GM23248 (cell line): ENCODE results near the gene TENM4. TPM values are rescaled to one million over a fixed set of nuclear protein-coding genes. Genes with fewer than 3 reads are reported as not detected.

Experiments
- DNase-seq: peaks from one replicate; pipeline ENCODE4 v3.0.0-alpha.2; 2015
- H2AFZ ChIP-seq: fragments of 200-600 bp; sonication (generic); 2 replicates; pipeline ENCODE4 v1.6.1; 2016; ENCODE audit warnings: antibody characterized with exemption
- H3F3A ChIP-seq: fragments of 200-600 bp; sonication (generic); 2 replicates; pipeline ENCODE4 v1.6.1; 2016; ENCODE audit warnings: mild to moderate bottlenecking, antibody characterized with exemption, mixed run types; ENCODE audit not compliant: insufficient read depth
- H3K27ac ChIP-seq: fragments of 200-600 bp; sonication (generic); 2 replicates; pipeline ENCODE4 v1.5.1; 2016; ENCODE audit warnings: mild to moderate bottlenecking
- H3K27me3 ChIP-seq: fragments of 200-600 bp; sonication (generic); replicated peaks from 2 replicates; pipeline ENCODE4 v1.6.1; 2016; ENCODE audit warnings: mild to moderate bottlenecking; ENCODE audit not compliant: insufficient read depth
- H3K36me3 ChIP-seq: fragments of 200-600 bp; sonication (generic); 2 replicates; pipeline ENCODE4 v1.6.1; 2016; ENCODE audit warnings: low read depth, mild to moderate bottlenecking
- H3K4me1 ChIP-seq: fragments of 200-600 bp; sonication (generic); 2 replicates; pipeline ENCODE4 v1.6.1; 2016; ENCODE audit warnings: mild to moderate bottlenecking; ENCODE audit not compliant: insufficient read depth
- H3K4me2 ChIP-seq: fragments of 200-600 bp; sonication (generic); one replicate; pipeline ENCODE4 v1.6.1; 2016; ENCODE audit warnings: mild to moderate bottlenecking; ENCODE audit not compliant: unreplicated experiment
- H3K4me3 ChIP-seq: fragments of 200-600 bp; sonication (generic); 2 replicates; pipeline ENCODE4 v1.5.1; 2016; ENCODE audit warnings: mild to moderate bottlenecking
- H3K79me2 ChIP-seq: fragments of 200-600 bp; sonication (generic); 2 replicates; pipeline ENCODE4 v1.6.1; 2016; ENCODE audit warnings: mild to moderate bottlenecking; ENCODE audit not compliant: insufficient read depth
- H3K9ac ChIP-seq: fragments of 200-600 bp; sonication (generic); 2 replicates; pipeline ENCODE4 v1.6.1; 2016; ENCODE audit warnings: mild to moderate bottlenecking
- H3K9me2 ChIP-seq: fragments of 200-600 bp; sonication (generic); 2 replicates; pipeline ENCODE4 v1.6.1; 2016; ENCODE audit warnings: mixed run types, mild to moderate bottlenecking, moderate library complexity; ENCODE audit not compliant: insufficient read depth
- H3K9me3 ChIP-seq: fragments of 200-600 bp; sonication (generic); one replicate; pipeline ENCODE4 v1.6.1; 2017; ENCODE audit warnings: low read depth
- H4K20me1 ChIP-seq: fragments of 200-600 bp; sonication (generic); 2 replicates; pipeline ENCODE4 v1.6.0; 2016; ENCODE audit not compliant: insufficient read depth
- EZH2 ChIP-seq: fragments of 200-600 bp; sonication (generic); IDR thresholded peaks from 2 replicates; pipeline ENCODE4 v1.6.1; 2018; ENCODE audit warnings: antibody characterized with exemption, mild to moderate bottlenecking; ENCODE audit not compliant: insufficient read depth, poor library complexity, severe bottlenecking
- EZH2phosphoT487 ChIP-seq: fragments of 200-600 bp; sonication (generic); IDR thresholded peaks from 2 replicates; pipeline ENCODE4 v1.6.1; 2018; ENCODE audit warnings: antibody characterized with exemption, moderate library complexity, mild to moderate bottlenecking, low read depth; ENCODE audit not compliant: insufficient read depth
- WGBS, 2 experiments: methylation state at CpG; one replicate each; pipeline ENCODE4 v1.1.6; 2015 to 2017; ENCODE audit warnings: low lambda C conversion rate in 2 of 2, low coverage in 1 of 2; ENCODE audit errors: missing lambda C conversion rate in 2 of 2; 5-methylcytosine and 5-hydroxymethylcytosine counted together
- in situ Hi-C: fragments of 300-500 bp; cut with MboI; formaldehyde crosslinking; loops from 2 replicates; pipeline ENCODE4 v1.15.0; 2020
- polyA plus RNA-seq: library from polyadenylated mRNA; unstranded; fragments of >200 nt; fragmentation: Nextera tagmentation; extraction: Ambion mirVana; gene quantifications from 2 replicates; pipeline ENCODE4 v1.2.1, GENCODE V29; 2016
- total RNA-seq: library from RNA; depleted of rRNA; stranded (reverse); fragments of >200 nt; shearing (Covaris generic); gene quantifications from 2 replicates; pipeline ENCODE4 v1.2.3, GENCODE V29; 2014

TENM4 gene
- total and polyA plus RNA-seq, 2 experiments from 2014 or later, result 0.11 to 0.48 TPM

DNA sequence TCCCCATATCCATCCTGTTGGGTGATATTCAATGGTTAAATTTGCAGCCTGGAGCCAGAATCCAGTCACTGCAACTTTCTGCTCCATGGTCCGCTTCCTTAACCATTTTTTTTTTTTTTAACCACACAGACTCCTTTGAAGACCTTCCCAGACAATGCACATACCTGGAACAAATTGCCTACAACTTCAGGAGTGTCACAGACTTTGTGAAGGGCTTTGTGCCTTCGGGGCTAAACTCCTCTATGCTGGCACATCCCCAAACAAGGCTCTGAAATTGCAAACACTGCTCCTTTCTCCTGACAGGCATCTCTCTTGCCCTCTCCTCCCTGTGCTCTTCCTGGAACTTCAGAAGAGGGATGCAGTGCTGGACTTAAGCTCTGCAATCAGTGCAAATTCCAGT lies 40.6 kb downstream of the TENM4 start:
- Histone ChIP-seq H2AFZ (no peak overlapping the region), H3K79me2 (no peaks in the 10 kb centered on the region), H3K9ac (no peak overlapping the region), H3K27me3 (0 out of 2 replicates have a peak, but pooled peaks cover 2% of the 10 kb centered on the region), H4K20me1 (no peaks in the 10 kb centered on the region), H3K4me2 (no peak overlapping the region), H3K9me3 (no peaks in the 10 kb centered on the region), H3F3A (no peaks in the 10 kb centered on the region), H3K36me3 (no peaks in the 10 kb centered on the region), H3K9me2 (no peaks in the 10 kb centered on the region), H3K4me3 (no peak overlapping the region), H3K4me1 (0 out of 2 replicates have a peak, but pooled peaks cover 6% of the 10 kb centered on the region), H3K27ac (no peak overlapping the region)
- DNase-seq, result no peak
- in situ Hi-C loops, result no loop called here
- 22 to 23% methylated on average over 2 of the region's 2 CpGs for WGBS, 2 experiments
- TF ChIP-seq EZH2 (no peak), EZH2phosphoT487 (no peak)

DNA sequence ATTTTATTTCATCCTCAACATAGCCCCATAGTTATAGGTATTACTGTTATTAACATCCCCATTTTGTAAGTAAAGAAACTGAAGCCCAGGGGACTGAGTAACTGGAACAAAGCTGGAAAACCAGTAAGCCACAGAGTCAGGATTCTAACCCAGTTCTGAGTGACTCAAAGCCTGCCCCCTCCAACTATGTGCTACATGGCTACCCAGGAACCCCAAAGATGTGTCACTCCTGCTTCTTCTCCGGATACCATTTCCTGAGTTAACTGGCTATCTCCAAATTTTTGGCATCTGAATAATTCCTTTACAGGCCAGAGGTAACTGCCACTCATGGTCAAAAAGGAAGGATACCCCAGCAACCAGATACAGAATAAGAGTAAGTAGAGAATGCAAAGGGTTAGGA lies 43.6 kb downstream of the TENM4 start:
- Histone ChIP-seq H3K9me3 (no peaks in the 10 kb centered on the region), H2AFZ (no peak overlapping the region), H3K4me1 (0 out of 2 replicates have a peak, but pooled peaks cover 6% of the 10 kb centered on the region), H3F3A (no peaks in the 10 kb centered on the region), H3K9me2 (no peaks in the 10 kb centered on the region), H3K27me3 (0 out of 2 replicates have a peak, but pooled peaks cover 2% of the 10 kb centered on the region), H3K9ac (no peak overlapping the region), H3K4me2 (no peak overlapping the region), H4K20me1 (no peaks in the 10 kb centered on the region), H3K79me2 (no peaks in the 10 kb centered on the region), H3K27ac (no peak overlapping the region), H3K36me3 (no peaks in the 10 kb centered on the region), H3K4me3 (no peak overlapping the region)
- in situ Hi-C loops, result no loop called here
- DNase-seq, result peak; percentile 36
- 0% methylated on average over 1 of the region's 1 CpG for WGBS, 2 experiments
- TF ChIP-seq EZH2phosphoT487 (no peak), EZH2 (no peak)

DNA sequence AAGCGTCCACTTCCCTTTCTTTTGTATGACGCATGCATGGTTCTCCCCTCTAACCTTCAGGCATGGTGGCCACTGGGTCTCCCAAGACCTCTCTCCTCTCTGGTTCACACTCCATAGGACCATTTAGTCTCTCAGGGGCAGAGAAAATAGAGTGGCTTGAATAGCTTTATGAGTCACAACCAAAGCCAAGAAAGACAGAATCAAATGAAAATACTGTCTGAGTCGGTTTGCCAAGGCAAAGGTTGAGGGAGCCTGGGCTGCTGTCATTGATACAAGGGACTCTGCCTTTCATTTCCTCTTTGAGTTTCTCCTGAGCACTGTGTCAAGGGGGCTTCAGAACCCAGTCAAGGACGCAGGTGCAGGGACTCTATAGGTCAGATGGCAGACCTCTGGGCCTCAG lies 44.2 kb downstream of the TENM4 start:
- H3K4me3 ChIP-seq, result no peak overlapping the region
- H2AFZ ChIP-seq, result no peak overlapping the region
- 91 to 96% methylated on average over 4 of the region's 4 CpGs for WGBS, 2 experiments
- H3K9me2 ChIP-seq, result no peaks in the 10 kb centered on the region
- H3K4me2 ChIP-seq, result no peak overlapping the region
- in situ Hi-C loops, result no loop called here
- 0 out of 2 replicates have a peak, but pooled peaks cover 6% of the 10 kb centered on the region for H3K4me1 ChIP-seq
- TF ChIP-seq EZH2, result no peak
- no peak for TF ChIP-seq EZH2phosphoT487
- no peaks in the 10 kb centered on the region for H3K79me2 ChIP-seq
- H3K36me3 ChIP-seq, result no peaks in the 10 kb centered on the region
- no peaks in the 10 kb centered on the region for H3K9me3 ChIP-seq
- no peak overlapping the region for H3K9ac ChIP-seq
- H3K27ac ChIP-seq, result no peak overlapping the region
- 0 out of 2 replicates have a peak, but pooled peaks cover 2% of the 10 kb centered on the region for H3K27me3 ChIP-seq
- peak; percentile 5 for DNase-seq
- H3F3A ChIP-seq, result no peaks in the 10 kb centered on the region
- H4K20me1 ChIP-seq, result no peaks in the 10 kb centered on the region

DNA sequence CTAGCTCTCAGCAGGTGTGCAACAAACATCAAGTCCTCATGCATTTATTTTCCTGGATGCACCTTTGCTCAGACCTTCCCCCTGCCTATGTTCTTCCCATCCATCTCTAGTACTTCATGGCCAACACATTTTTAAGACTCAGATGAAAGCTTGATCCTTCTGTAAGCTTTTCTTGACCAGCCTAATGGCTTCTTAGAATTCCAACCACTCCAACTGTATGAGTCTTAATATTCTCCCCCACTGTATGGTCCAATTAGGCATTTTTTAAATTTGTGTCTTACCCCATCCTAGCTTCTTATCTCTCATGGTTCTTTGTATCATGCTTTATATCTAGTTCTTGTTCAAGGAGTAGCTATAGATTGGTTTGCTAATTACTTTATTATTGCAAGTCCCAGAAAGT lies 44.8 kb downstream of the TENM4 start:
- Histone ChIP-seq H3K79me2 (no peaks in the 10 kb centered on the region), H4K20me1 (no peaks in the 10 kb centered on the region), H3K9me3 (no peaks in the 10 kb centered on the region), H3K9me2 (no peaks in the 10 kb centered on the region), H2AFZ (no peak overlapping the region), H3K36me3 (no peaks in the 10 kb centered on the region), H3K4me3 (no peak overlapping the region), H3K27me3 (0 out of 2 replicates have a peak, but pooled peaks cover 2% of the 10 kb centered on the region), H3F3A (no peaks in the 10 kb centered on the region), H3K27ac (no peak overlapping the region), H3K9ac (no peak overlapping the region), H3K4me1 (0 out of 2 replicates have a peak, but pooled peaks cover 6% of the 10 kb centered on the region), H3K4me2 (no peak overlapping the region)
- in situ Hi-C loops, result no loop called here
- TF ChIP-seq EZH2phosphoT487, result no peak
- TF ChIP-seq EZH2, result no peak
- DNase-seq, result no peak
